Panc1 (cell line): ENCODE data around the gene PHOSPHO2. TPM values are rescaled to one million over a fixed set of nuclear protein-coding genes. Genes with fewer than 3 reads are reported as not detected.

Source experiments
- ATAC-seq: fragments of 200-7000 bp; cut with Tn5 transposase; 2 replicates; pipeline ENCODE4 v1.9.1; 2020; ENCODE audit warnings: mild to moderate bottlenecking, moderate library complexity
- BruUV-seq: library from RNA; stranded (reverse); fragments of 400-500 nt; replicated peaks from 2 replicates; lab custom pipeline; 2021; lab: Mats Ljungman, UMichigan
- CTCF ChIA-PET: fragments of 300-600 bp; sonication (Branson Sonifier 250); formaldehyde crosslinking; loops from one replicate; lab custom pipeline; 2022; ENCODE audit warnings: antibody characterized with exemption; lab: Charles Lee
- POLR2A ChIA-PET: fragments of 300-600 bp; sonication (Branson Sonifier 250); formaldehyde crosslinking; loops from one replicate; lab custom pipeline; 2022; ENCODE audit warnings: antibody characterized with exemption; lab: Charles Lee
- DNase-seq: peaks from one replicate; pipeline ENCODE4 v3.0.0-alpha.2; 2010; ENCODE audit warnings: low read depth, low spot score
- H3K27ac ChIP-seq: 2 replicates; pipeline ENCODE4 v1.5.1; 2011; ENCODE audit warnings: mild to moderate bottlenecking, low read length, inconsistent platforms
- H3K27me3 ChIP-seq: fragments of 200-500 bp; sonication (Bioruptor generic); 2 replicates; pipeline ENCODE4 v1.6.0; 2014; ENCODE audit warnings: low read length, inconsistent platforms; ENCODE audit not compliant: control insufficient read depth, insufficient read depth
- H3K36me3 ChIP-seq: fragments of 200-500 bp; sonication (Bioruptor generic); 2 replicates; pipeline ENCODE4 v1.5.1; 2014; ENCODE audit warnings: inconsistent platforms, mild to moderate bottlenecking, low read length, moderate library complexity; ENCODE audit not compliant: control insufficient read depth, insufficient read depth
- H3K4me1 ChIP-seq: 2 replicates; pipeline ENCODE4 v1.5.1; 2011; ENCODE audit warnings: inconsistent platforms, mild to moderate bottlenecking, low read length, moderate library complexity; ENCODE audit not compliant: control insufficient read depth, insufficient read depth
- H3K4me3 ChIP-seq, 2 experiments: 2 replicates each; pipeline ENCODE4 v1.5.1; 2011 to 2012; ENCODE audit warnings: low read depth in 2 of 2, low read length in 2 of 2, mild to moderate bottlenecking in 2 of 2, inconsistent platforms in 1 of 2, moderate library complexity in 1 of 2
- H3K9me3 ChIP-seq: fragments of 200-500 bp; sonication (Bioruptor generic); 2 replicates; pipeline ENCODE4 v1.5.1; 2014; ENCODE audit warnings: low read depth, mild to moderate bottlenecking, inconsistent platforms, low read length, moderate library complexity; ENCODE audit not compliant: control insufficient read depth, insufficient read depth
- CTCF ChIP-seq: fragments of 450-650 bp; IDR thresholded peaks from 2 replicates; pipeline ENCODE4 v1.5.1; 2017; ENCODE audit warnings: mild to moderate bottlenecking
- POLR2AphosphoS5 ChIP-seq: IDR thresholded peaks from 2 replicates; pipeline ENCODE4 v1.6.1; 2012; ENCODE audit warnings: mild to moderate bottlenecking, low read depth, low read length, moderate library complexity
- REST ChIP-seq, 2 experiments: IDR thresholded peaks; 2 replicates each; pipeline ENCODE4 v1.6.1; 2011 to 2012; ENCODE audit warnings: low read depth in 2 of 2, control low read depth in 1 of 2, low read length in 1 of 2, mild to moderate bottlenecking in 1 of 2, moderate library complexity in 1 of 2; ENCODE audit not compliant: insufficient read depth in 1 of 2
- SIN3A ChIP-seq: IDR thresholded peaks from 2 replicates; pipeline ENCODE4 v1.6.1; 2012; ENCODE audit warnings: low read depth, mild to moderate bottlenecking, low read length, moderate library complexity, borderline replicate concordance; ENCODE audit not compliant: insufficient read depth
- TCF7L2 ChIP-seq: IDR thresholded peaks from 2 replicates; pipeline ENCODE4 v1.6.1; 2011; ENCODE audit warnings: mild to moderate bottlenecking, low read depth, low read length, inconsistent platforms
- in situ Hi-C: cut with HindIII; loops from 2 replicates; pipeline ENCODE4 v1.10.0; 2016; ENCODE audit warnings: low sequenced_read_pairs, low pct_unique_long_range_greater_than_20kb
- intact Hi-C: fragments of 100-400 bp; cut with micrococcal nuclease; formaldehyde crosslinking; loops from one replicate; pipeline ENCODE4 v1.10.0; 2022; ENCODE audit not compliant: unreplicated experiment
- total RNA-seq: library from RNA; stranded (reverse); gene quantifications from one replicate; pipeline ENCODE4 v1.2.1, GENCODE V29; 2021; ENCODE audit not compliant: unreplicated experiment

The PHOSPHO2 gene
- total RNA-seq, 1 experiment from 2014 or later, result 6.2 TPM

GRCh38 chr2:169711751-169712509 lies 17.7 kb downstream of the PHOSPHO2 start:
- intact Hi-C loops, result no loop called here
- Histone ChIP-seq H3K4me1 (peaks cover 14% of the 10 kb centered on the region; the same call in 1 of the 2 replicates), H3K36me3 (no peaks in the 10 kb centered on the region), H3K9me3 (no peaks in the 10 kb centered on the region), H3K27ac (no peak overlapping the region), H3K4me3 (no peak overlapping the region), H3K27me3 (no peaks in the 10 kb centered on the region)
- in situ Hi-C loops, result no loop called here
- ATAC-seq (no peak), DNase-seq (no peak)
- POLR2A ChIA-PET, result no interaction called here
- no peak for TF ChIP-seq SIN3A
- no peak for TF ChIP-seq REST (IDR thresholded peaks at IDR 0.05; ENCODE audit: insufficient read depth in 1 of 2, low read depth in 2 of 2, low read length in 1 of 2)
- no peak for TF ChIP-seq POLR2AphosphoS5
- TF ChIP-seq CTCF, result no peak
- TF ChIP-seq TCF7L2, result no peak
- BruUV-seq, result no TSS peak
- CTCF ChIA-PET, result no interaction called here

GRCh38 chr2:169712791-169713227 lies 18.5 kb downstream of the PHOSPHO2 start:
- ATAC-seq (no peak), DNase-seq (no peak)
- H3K27me3 ChIP-seq, result no peaks in the 10 kb centered on the region
- intact Hi-C loops (no loop called here), in situ Hi-C loops (no loop called here)
- BruUV-seq, result no TSS peak
- ChIA-PET CTCF (no interaction called here), POLR2A (no interaction called here)
- no peaks in the 10 kb centered on the region for H3K36me3 ChIP-seq
- no peak for TF ChIP-seq POLR2AphosphoS5
- no peak for TF ChIP-seq SIN3A
- no peak for TF ChIP-seq TCF7L2
- no peak for TF ChIP-seq REST (IDR thresholded peaks at IDR 0.05; ENCODE audit: insufficient read depth in 1 of 2, low read depth in 2 of 2, low read length in 1 of 2)
- no peak for TF ChIP-seq CTCF
- H3K4me1 ChIP-seq, result peaks cover 14% of the 10 kb centered on the region; the same call in 1 of the 2 replicates
- H3K9me3 ChIP-seq, result no peaks in the 10 kb centered on the region
- no peak overlapping the region for H3K27ac ChIP-seq
- no peak overlapping the region for H3K4me3 ChIP-seq
